GM23248 (cell line): ENCODE results near the gene PRR30. TPM values are rescaled to one million over a fixed set of nuclear protein-coding genes. Genes with fewer than 3 reads are reported as not detected.
A peak's percentile ranks its signal among the peaks of the same experiment; 100 is the strongest.

Source experiments
- DNase-seq: peaks from one replicate; pipeline ENCODE4 v3.0.0-alpha.2; 2015
- H2AFZ ChIP-seq: fragments of 200-600 bp; sonication (generic); 2 replicates; pipeline ENCODE4 v1.6.1; 2016; ENCODE audit warnings: antibody characterized with exemption
- H3F3A ChIP-seq: fragments of 200-600 bp; sonication (generic); 2 replicates; pipeline ENCODE4 v1.6.1; 2016; ENCODE audit warnings: mild to moderate bottlenecking, antibody characterized with exemption, mixed run types; ENCODE audit not compliant: insufficient read depth
- H3K27ac ChIP-seq: fragments of 200-600 bp; sonication (generic); 2 replicates; pipeline ENCODE4 v1.5.1; 2016; ENCODE audit warnings: mild to moderate bottlenecking
- H3K27me3 ChIP-seq: fragments of 200-600 bp; sonication (generic); replicated peaks from 2 replicates; pipeline ENCODE4 v1.6.1; 2016; ENCODE audit warnings: mild to moderate bottlenecking; ENCODE audit not compliant: insufficient read depth
- H3K36me3 ChIP-seq: fragments of 200-600 bp; sonication (generic); 2 replicates; pipeline ENCODE4 v1.6.1; 2016; ENCODE audit warnings: low read depth, mild to moderate bottlenecking
- H3K4me1 ChIP-seq: fragments of 200-600 bp; sonication (generic); 2 replicates; pipeline ENCODE4 v1.6.1; 2016; ENCODE audit warnings: mild to moderate bottlenecking; ENCODE audit not compliant: insufficient read depth
- H3K4me2 ChIP-seq: fragments of 200-600 bp; sonication (generic); one replicate; pipeline ENCODE4 v1.6.1; 2016; ENCODE audit warnings: mild to moderate bottlenecking; ENCODE audit not compliant: unreplicated experiment
- H3K4me3 ChIP-seq: fragments of 200-600 bp; sonication (generic); 2 replicates; pipeline ENCODE4 v1.5.1; 2016; ENCODE audit warnings: mild to moderate bottlenecking
- H3K79me2 ChIP-seq: fragments of 200-600 bp; sonication (generic); 2 replicates; pipeline ENCODE4 v1.6.1; 2016; ENCODE audit warnings: mild to moderate bottlenecking; ENCODE audit not compliant: insufficient read depth
- H3K9ac ChIP-seq: fragments of 200-600 bp; sonication (generic); 2 replicates; pipeline ENCODE4 v1.6.1; 2016; ENCODE audit warnings: mild to moderate bottlenecking
- H3K9me2 ChIP-seq: fragments of 200-600 bp; sonication (generic); 2 replicates; pipeline ENCODE4 v1.6.1; 2016; ENCODE audit warnings: mixed run types, mild to moderate bottlenecking, moderate library complexity; ENCODE audit not compliant: insufficient read depth
- H3K9me3 ChIP-seq: fragments of 200-600 bp; sonication (generic); one replicate; pipeline ENCODE4 v1.6.1; 2017; ENCODE audit warnings: low read depth
- H4K20me1 ChIP-seq: fragments of 200-600 bp; sonication (generic); 2 replicates; pipeline ENCODE4 v1.6.0; 2016; ENCODE audit not compliant: insufficient read depth
- EZH2 ChIP-seq: fragments of 200-600 bp; sonication (generic); IDR thresholded peaks from 2 replicates; pipeline ENCODE4 v1.6.1; 2018; ENCODE audit warnings: antibody characterized with exemption, mild to moderate bottlenecking; ENCODE audit not compliant: insufficient read depth, poor library complexity, severe bottlenecking
- EZH2phosphoT487 ChIP-seq: fragments of 200-600 bp; sonication (generic); IDR thresholded peaks from 2 replicates; pipeline ENCODE4 v1.6.1; 2018; ENCODE audit warnings: antibody characterized with exemption, moderate library complexity, mild to moderate bottlenecking, low read depth; ENCODE audit not compliant: insufficient read depth
- WGBS, 2 experiments: methylation state at CpG; one replicate each; pipeline ENCODE4 v1.1.6; 2015 to 2017; ENCODE audit warnings: low lambda C conversion rate in 2 of 2, low coverage in 1 of 2; ENCODE audit errors: missing lambda C conversion rate in 2 of 2; 5-methylcytosine and 5-hydroxymethylcytosine counted together
- in situ Hi-C: fragments of 300-500 bp; cut with MboI; formaldehyde crosslinking; loops from 2 replicates; pipeline ENCODE4 v1.15.0; 2020
- polyA plus RNA-seq: library from polyadenylated mRNA; unstranded; fragments of >200 nt; fragmentation: Nextera tagmentation; extraction: Ambion mirVana; gene quantifications from 2 replicates; pipeline ENCODE4 v1.2.1, GENCODE V29; 2016
- total RNA-seq: library from RNA; depleted of rRNA; stranded (reverse); fragments of >200 nt; shearing (Covaris generic); gene quantifications from 2 replicates; pipeline ENCODE4 v1.2.3, GENCODE V29; 2014; rRNA removed

The PRR30 gene
- not detected in 2 replicates for total RNA-seq
- polyA plus RNA-seq, result not detected in 2 replicates

GRCh38 chr2:27139310-27139709 is at the start of gene PRR30:
Gene PRR30 (minus strand): TSS chr2:27139410. CDS start chr2:27138329, 1,081 bp downstream.
- in situ Hi-C loops, result no loop called here

GRCh38 chr2:27186613-27187345 is 47.6 kb upstream of the PRR30 start:
- Histone ChIP-seq H3F3A (peaks cover 38% of the 10 kb centered on the region), H3K36me3 (no peaks in the 10 kb centered on the region), H3K27me3 (no peaks in the 10 kb centered on the region), H3K79me2 (no peaks in the 10 kb centered on the region), H3K9ac (no peak overlapping the region), H3K9me2 (no peaks in the 10 kb centered on the region), H3K4me2 (no peak overlapping the region), H3K27ac (no peak overlapping the region), H3K9me3 (no peaks in the 10 kb centered on the region), H4K20me1 (no peaks in the 10 kb centered on the region), H3K4me3 (no peak overlapping the region), H2AFZ (no peak overlapping the region), H3K4me1 (peaks cover 33% of the 10 kb centered on the region)
- 51 to 52% methylated on average over 6 of the region's 6 CpGs for WGBS, 2 experiments
- in situ Hi-C loops, result no loop called here
- TF ChIP-seq EZH2 (no peak), EZH2phosphoT487 (no peak)
- DNase-seq, result no peak

More at GRCh38 chr2:27139310-27139709, at the start of gene PRR30:
- TF ChIP-seq EZH2phosphoT487 (no peak), EZH2 (no peak)
- Histone ChIP-seq H4K20me1 (no peaks in the 10 kb centered on the region), H3K9me2 (no peaks in the 10 kb centered on the region), H3K79me2 (peaks cover under 1% of the 10 kb centered on the region), H3K4me2 (no peak within 1 kb of the TSS), H2AFZ (no peak within 1 kb of the TSS), H3K9me3 (no peaks in the 10 kb centered on the region), H3K9ac (no peak within 1 kb of the TSS), H3K4me3 (no peak within 1 kb of the TSS), H3K27ac (no peak within 1 kb of the TSS), H3K4me1 (no peaks in the 10 kb centered on the region), H3K27me3 (peaks cover 17% of the 10 kb centered on the region), H3K36me3 (no peaks in the 10 kb centered on the region), H3F3A (no peaks in the 10 kb centered on the region)
- no peak for DNase-seq
- WGBS, 2 experiments, result 73 to 86% methylated on average over 4 of the region's 4 CpGs

- no peaks in the 10 kb centered on the region for H3K27me3 ChIP-seq
- H3K27ac ChIP-seq, result peak overlapping the region; percentile 87
- in situ Hi-C loops, result no loop called here
- peak overlapping the region; percentile 39 for H2AFZ ChIP-seq
- no peaks in the 10 kb centered on the region for H3K9me2 ChIP-seq
- H3K79me2 ChIP-seq, result no peaks in the 10 kb centered on the region
- TF ChIP-seq EZH2 (no peak), EZH2phosphoT487 (peak; percentile 96)
- H4K20me1 ChIP-seq, result no peaks in the 10 kb centered on the region
- peak; percentile 79 for DNase-seq
- peak overlapping the region; percentile 30 for H3K4me2 ChIP-seq
- WGBS, 2 experiments, result 0 to 2% methylated on average over 6 of the region's 6 CpGs
- peaks cover 40% of the 10 kb centered on the region for H3K4me1 ChIP-seq
- no peaks in the 10 kb centered on the region for H3K9me3 ChIP-seq
- H3K4me3 ChIP-seq, result peak overlapping the region; percentile 31
- peak overlapping the region; percentile 45 for H3K9ac ChIP-seq
- H3F3A ChIP-seq, result peaks cover 50% of the 10 kb centered on the region
- H3K36me3 ChIP-seq, result no peaks in the 10 kb centered on the region
Observed at GRCh38 chr2:27185331-27186026, 46.3 kb upstream of the PRR30 start.

GRCh38 chr2:27184115-27184514 is 44.9 kb upstream of the PRR30 start:
- Histone ChIP-seq H3K9ac (no peak overlapping the region), H3K4me1 (peaks cover 45% of the 10 kb centered on the region), H3K27me3 (no peaks in the 10 kb centered on the region), H3K4me2 (no peak overlapping the region), H3K9me3 (no peaks in the 10 kb centered on the region), H3K36me3 (no peaks in the 10 kb centered on the region), H4K20me1 (no peaks in the 10 kb centered on the region), H3K9me2 (no peaks in the 10 kb centered on the region), H3K79me2 (no peaks in the 10 kb centered on the region), H3F3A (peaks cover 51% of the 10 kb centered on the region), H2AFZ (no peak overlapping the region), H3K27ac (no peak overlapping the region), H3K4me3 (no peak overlapping the region)
- DNase-seq, result peak; percentile 58
- TF ChIP-seq EZH2 (no peak), EZH2phosphoT487 (no peak)
- 32 to 42% methylated on average over 4 of the region's 4 CpGs for WGBS, 2 experiments
- in situ Hi-C loops, result no loop called here
